8988T (cell line): ENCODE measurements around the gene ARHGEF17.

ENCODE experiments used
- DNase-seq: peaks from one replicate; pipeline ENCODE4 v3.0.0; 2011

The ARHGEF17 gene

DNA sequence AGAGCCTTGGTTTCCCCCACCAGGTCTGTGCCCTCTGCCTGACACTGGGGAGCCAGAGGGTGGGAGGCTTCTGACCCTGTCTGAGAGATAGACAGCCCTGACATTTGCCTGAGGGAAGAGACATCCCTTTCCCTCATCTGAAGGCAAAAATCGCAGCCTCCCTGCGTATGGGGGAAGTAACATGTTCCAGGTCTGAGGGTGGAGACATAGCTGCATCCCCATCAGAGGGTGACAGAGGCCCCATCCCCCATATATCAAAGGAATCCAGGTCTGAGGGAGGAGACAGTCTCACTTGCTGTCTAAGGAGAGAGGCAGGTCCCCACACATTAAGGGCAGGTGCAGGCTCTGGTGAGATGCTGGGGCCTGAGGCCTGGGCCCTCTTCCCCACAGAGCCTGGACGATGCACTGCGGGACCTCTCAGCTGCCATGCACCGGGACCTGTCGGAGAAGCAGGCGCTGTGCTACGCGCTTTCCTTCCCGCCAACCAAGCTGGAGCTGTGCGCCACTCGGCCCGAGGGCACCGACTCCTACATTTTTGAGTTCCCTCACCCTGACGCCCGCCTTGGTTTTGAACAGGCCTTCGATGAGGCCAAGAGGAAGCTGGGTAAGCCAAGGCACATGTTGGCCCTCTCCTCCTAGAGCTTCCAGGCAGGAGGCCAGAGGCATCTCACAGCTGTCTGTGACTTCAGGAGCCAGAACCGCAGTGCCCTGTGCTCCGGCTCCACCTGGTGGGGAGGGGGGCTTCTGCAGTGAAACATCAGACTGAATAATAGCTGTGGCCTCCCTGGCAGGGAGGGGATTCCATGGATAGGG is 52.1 kb downstream of the ARHGEF17 start:
- DNase-seq: peak; percentile 96

DNA sequence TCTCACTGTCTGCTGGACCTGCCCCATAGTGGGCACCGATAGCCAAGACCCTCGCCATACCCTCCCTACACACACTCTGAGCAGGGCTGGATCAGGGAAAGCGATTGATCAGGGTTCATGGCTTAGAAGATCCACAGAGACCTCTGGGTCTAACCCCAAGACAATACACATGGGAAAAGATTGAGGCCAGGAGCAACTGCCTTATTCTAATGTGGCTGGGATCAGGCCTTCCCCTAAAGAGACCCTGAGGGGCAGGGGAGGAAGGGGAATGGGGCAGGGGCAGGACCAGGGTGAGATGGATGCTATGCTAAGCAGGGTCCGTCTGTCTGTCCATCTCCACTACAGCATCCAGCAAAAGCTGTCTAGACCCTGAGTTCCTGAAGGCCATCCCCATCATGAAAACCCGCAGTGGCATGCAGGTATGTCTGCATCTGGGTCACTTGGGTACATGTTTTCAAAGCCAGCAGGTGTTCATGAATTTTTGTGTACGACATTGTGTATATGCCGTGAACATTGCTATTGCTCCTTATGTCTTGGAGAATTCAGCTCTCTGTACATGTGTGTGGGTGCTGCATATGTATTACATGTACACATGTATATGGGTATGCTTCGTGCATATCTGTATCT is 52.8 kb downstream of the ARHGEF17 start:
- DNase-seq: no peak

DNA sequence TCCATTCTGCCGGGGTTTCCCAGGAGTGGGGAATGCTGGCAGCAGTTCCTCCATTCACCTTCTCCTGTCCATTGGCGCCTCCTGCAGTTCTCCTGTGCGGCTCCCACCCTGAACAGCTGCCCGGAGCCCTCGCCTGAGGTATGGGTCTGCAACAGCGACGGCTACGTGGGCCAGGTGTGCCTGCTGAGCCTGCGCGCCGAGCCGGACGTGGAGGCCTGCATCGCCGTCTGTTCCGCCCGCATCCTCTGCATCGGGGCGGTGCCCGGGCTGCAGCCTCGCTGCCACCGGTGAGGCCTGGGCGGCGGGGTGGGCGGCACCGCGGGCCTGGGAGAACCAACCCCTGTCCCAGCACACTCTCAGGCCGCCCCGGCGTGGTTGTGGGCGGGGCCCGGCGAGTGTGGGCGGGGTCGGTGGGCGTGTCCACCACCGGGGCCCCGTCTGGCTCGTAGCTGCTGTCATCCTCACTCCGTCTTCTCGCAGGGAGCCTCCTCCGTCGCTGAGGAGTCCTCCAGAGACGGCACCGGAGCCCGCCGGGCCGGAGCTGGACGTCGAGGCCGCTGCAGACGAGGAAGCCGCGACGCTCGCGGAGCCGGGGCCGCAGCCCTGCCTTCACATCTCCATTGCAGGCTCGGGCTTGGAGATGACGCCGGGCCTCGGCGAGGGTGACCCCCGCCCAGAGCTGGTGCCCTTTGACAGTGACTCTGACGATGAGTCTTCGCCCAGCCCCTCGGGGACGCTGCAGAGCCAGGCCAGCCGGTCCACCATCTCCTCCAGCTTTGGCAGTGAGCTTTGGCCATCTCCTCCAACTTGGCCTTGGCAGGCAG is 54.1 kb downstream of the ARHGEF17 start:
- peak; percentile 72 for DNase-seq

DNA sequence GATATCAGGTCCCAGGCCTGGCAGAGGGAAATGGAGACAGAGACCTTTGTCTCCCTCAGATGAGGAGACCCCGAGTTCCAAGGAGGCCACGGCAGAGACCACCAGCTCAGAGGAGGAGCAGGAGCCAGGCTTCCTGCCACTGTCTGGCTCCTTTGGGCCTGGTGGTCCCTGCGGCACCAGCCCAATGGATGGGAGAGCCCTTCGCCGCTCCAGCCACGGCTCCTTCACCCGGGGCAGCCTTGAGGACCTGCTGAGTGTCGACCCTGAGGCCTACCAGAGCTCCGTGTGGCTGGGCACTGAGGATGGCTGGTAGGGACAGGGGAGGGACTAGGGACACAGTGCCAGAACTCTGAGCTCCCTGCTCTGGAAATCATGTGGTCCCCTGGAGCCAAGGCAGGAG is 55.1 kb downstream of the ARHGEF17 start:
- DNase-seq: no peak

DNA sequence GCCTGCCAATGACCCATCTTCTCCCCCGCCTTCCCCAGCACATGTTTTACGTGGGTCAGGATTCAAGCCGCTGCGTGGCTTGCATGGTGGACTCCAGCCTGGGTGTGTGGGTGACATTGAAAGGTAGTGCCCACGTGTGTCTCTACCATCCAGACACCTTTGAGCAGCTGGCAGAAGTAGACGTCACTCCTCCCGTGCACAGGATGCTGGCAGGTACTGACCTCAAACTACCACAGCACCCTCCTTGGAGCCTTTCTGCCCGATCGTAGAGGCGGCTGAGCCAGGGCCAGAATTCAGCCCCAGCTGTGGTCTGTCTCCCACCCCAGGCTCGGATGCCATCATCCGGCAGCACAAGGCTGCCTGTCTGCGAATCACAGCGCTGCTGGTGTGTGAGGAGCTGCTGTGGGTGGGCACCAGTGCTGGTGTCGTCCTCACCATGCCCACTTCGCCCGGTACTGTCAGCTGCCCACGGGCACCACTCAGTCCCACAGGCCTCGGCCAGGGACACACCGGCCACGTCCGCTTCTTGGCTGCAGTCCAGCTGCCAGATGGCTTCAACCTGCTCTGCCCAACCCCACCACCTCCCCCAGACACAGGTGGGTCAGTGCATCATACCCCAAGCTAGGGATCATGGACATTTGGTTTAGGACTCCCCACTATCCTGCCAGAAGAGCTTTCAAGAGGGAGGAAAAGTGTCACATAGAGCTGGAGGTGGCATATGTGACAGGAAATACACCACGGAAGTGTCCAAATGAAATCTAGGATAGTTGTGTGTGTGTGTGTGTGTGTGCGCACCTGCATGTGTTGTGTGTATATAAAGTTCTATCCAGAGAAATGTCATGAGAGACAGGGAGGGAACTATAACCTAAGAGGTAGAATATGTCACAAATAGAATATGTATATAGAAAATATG is 57.5 kb downstream of the ARHGEF17 start:
- DNase-seq: no peak

DNA sequence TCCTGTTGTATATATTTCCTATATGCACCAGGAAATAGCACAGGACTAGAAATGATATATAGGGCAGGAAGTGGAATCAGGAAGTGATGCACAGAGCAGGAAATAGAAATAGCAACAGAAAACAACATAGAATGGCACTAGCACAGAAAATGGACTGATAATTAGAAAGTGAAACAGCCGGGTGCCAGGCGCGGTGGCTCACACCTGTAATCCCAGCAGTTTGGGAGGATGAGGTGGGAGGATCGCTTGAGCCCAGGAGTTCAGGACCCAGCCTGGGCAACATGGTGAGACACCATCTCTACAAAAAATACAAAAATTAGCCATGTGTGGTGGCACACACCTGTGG is 58.2 kb downstream of the ARHGEF17 start:
- DNase-seq: no peak

DNA sequence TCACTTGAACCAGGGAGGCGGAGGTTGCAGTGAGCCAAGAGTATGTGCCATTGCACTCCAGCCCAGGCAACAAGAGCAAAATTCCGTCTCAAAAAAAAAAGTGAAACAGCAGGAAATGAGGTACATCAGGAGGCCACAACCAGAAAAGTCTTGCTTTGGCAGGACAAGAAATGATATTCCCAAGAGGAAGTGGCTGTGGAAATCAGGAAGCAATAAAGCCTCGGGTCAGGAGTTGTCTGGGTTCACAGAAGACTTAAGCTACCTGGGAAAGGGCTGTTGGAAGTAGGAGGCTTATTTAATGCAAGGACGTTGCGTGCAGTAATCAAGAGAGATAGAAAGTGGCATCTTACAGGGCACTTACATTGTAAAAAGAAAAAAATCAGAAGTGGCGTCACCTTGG is 58.9 kb downstream of the ARHGEF17 start:
- DNase-seq: no peak

DNA sequence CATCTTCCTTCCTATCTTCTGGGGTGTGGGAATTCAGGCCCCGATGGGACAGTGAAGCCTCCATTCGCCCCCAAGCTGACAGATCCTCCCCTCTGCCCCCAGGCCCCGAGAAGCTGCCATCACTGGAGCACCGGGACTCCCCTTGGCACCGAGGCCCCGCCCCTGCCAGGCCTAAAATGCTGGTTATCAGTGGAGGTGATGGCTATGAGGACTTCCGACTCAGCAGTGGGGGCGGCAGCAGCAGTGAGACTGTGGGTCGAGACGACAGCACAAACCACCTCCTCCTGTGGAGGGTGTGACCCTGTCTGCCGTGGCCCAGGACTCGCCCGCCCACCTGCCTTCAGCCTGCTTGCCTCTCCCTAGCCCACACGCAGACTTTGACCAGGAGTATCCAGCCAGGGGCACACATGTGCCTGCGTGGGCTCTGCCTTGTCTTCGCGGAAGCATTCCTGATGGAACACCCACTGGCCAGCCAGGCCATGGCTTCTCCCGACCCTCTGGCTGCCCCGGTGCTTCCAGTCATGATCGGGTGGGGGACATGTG is 59.5 kb downstream of the ARHGEF17 start:
- no peak for DNase-seq

DNA sequence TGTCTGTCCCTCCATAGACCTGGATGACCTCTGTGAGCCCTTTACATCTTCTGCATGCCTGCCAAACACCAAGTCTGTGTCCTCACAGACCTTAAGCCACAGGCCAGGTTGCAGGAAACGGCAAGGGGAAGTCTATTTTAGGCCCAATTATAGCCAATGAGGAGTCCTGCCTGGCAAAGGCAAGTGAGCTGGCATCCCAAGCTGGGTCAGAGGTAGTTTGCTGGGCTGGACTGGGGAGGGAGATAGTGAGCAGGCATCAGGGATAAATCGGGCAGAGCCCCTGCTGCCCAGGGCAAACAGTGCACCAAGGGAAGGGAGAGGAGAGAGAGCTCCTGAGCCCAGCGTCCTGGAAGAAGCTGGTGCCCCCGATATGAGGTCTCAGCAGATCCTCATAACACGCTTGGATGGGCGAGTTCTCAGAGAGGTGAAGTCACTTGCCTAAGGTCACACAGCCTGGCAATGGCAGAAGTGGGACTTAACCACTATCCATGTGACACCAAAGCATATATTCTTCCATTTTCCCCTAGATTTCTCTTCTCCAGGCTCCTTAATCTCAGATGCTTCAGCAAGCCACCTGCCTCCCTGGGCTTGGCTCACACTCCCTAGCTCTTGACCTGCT is 64.4 kb downstream of the ARHGEF17 start:
- peak; percentile 94 for DNase-seq

DNA sequence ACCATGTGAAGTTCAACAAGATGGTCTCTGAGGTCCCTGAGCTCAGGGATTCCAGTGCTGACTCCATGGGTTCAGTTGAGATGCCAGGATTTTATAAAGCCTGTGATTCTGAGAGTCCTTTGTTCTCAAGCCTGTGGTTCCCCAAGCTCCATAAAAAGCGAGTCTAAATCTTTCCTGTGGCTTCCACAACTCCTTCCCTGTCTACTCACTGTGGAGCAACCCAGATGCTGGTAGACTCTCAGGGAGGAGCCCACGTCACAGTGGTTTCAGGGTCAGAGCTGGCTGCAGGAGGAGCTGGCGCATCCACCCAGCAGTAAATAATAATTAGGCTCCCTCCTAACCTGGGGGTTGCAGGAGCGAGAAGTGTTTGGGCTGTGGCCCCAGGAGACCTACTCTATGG is 66.1 kb downstream of the ARHGEF17 start:
- no peak for DNase-seq

DNA sequence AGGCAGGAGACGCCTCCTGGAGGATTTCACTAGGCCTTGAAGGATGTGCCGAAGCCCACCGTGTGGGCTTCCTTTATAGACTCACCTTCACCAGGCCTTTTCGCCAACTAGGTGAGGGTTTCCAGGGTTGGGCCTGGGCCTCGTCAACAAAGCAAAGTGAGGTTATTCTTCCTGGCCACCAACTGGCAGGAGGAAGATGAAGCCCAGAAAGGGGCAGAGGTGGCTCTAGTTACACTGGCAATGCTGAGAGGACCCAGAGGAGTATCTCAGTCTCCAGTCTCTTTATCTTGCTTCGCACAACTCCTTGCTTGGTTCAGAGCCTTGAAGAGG is 67.7 kb downstream of the ARHGEF17 start:
- DNase-seq: no peak

DNA sequence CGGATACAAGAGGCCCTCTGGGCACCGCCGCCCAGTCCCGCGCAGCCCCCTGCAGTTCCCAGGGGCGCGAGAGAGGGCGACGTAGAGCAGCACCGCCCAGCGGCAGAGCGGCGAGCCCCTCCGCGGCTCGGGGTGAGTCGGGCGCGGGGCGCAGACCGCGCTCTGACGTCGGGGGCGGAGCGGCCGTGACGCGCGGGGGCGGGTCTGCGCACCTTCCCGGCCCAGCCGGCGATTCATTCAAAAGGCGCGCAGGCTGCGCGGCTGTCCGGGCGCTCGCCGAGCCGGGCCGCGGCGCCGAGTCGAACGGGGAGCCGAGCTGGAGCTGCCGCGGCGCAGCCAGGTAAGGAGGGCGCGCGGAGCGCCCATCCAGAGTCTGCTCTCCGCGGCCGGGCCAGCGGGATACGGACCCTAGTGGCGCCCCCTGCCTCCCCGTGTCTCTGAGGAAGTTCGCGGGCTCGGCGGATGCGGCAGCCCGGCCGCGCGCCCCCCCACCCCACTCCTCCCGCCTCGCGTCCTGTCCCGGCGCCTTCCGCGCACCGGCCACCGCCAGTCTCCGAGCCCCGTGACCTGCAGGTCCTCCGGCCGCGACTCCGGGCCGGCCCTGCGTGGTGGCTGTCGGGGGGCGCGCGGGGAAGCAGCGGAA is 68.2 kb downstream of the ARHGEF17 start, which contains the start of gene RELT:
TSS of gene RELT (plus strand) at position 240 of the 643 bp plus-strand sequence. CDS start 12,738 bp downstream, outside the sequence.
- DNase-seq: peak; percentile 100

DNA sequence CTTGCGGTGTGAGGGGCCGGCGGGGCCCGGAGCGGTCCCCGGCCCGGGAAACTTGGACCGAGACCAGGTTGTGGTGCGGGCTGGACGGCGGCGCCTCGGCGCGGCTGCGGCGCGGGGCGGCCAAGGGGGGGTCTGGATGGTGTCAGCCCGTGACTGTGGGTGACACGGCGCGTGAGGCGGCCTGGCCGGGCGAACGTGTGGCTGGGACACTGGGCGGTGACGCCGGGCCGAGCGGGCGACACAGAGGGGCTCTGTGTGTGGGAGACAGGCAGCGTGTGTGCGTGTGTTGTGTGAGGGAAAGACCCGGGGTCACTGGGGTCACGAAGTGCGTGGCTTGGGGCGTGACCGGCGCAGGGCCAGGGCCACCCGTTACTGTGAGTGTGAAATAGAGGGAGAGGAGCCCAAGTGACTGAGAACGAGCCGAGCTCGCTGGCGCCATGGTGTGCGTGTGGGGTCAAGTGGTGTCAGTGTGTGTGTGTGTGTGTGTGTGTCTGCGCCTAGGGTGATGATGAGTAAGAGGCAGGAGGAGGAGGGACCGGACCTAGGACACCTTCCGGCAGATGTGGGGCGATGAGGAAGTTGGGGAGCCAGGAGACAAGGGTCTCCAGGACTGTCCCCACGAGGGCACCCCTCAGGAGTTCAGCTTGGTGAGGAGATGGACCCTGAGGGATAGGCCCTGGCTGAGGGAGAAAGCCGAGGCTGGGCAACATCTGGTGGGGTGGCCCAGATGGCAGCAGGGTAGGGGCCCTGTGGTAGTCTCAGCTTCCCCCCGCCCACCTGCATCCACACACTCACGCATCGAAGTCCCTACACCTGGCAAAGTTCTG is 68.9 kb downstream of the ARHGEF17 start:
- peak; percentile 85 for DNase-seq

DNA sequence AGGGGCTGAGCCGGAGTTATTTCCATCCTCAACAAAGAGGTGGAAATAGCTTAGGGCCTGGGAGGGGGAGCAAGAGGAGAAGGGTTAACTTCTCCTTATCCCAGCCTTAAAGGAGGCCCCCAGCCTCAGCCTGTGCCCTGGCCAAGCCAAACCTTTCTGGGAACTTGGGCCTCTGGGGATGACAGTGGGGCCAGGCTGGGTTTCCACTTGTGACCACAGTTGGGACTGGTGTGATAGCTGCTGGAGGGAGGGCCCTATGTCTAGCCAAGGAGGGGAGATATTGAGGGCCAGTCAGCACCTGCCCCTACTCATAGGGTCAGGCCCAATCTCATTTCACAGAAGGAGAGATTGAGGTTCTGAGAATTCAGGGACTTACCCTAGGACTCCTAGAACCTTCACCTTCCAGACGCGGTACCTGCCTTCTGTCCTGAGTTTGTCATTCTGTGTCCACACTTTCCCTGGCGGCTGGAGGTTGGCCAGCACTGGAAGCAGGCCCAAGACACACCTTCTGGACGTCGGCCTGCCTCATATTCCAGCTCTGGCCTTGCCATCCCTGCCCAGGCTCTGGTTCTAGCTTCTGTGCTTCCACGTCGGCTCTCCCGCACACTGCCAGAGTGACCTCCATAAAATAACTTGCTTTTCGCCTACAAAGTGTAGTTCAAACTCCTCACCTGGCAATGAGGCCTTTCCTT is 71.3 kb downstream of the ARHGEF17 start:
- DNase-seq: no peak

DNA sequence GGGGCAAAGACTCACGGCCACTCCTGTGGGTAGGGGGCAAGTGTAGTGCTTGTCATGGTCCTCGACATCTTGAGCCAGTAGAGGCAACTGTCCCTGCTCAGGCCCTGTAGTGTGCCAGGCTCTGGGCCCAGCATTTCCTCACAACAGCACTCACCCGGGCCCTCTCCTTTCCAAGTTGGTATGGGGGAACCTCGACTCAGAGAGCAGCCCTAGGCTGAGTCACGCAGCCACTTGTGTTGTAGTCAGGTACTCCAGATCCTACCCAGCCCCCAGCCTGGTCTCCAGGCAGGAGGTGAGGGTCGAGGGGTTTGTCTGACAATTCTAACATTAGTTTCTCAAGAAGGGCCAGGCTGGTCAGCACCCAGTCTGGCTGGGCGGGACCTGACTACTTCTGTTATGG is 72.3 kb downstream of the ARHGEF17 start:
- DNase-seq: no peak

DNA sequence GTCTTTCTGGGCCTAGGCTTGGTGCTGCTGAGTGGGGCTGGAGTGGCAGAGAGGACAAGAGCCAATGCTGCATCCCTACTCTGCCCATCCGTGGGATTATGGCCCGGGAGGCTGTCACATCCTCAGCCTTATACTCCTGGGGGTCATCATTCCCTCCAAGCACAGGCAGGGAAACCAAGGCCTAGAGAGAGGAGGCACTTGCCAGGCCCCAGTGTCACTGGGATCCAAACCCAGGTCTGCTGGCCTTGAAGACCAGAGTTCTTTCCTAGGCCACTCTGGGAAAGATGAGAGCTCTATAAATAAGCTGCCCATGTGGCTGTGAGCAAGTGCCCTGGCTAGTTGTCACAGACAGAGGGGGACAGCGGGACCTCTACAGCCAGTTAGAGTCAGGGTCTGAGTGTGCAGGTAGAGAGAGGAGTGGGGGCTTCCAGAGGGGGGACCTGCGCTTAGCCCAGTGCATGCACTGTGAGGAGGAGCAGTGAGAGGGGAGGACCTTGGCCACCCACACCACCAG is 72.9 kb downstream of the ARHGEF17 start:
- DNase-seq: no peak

DNA sequence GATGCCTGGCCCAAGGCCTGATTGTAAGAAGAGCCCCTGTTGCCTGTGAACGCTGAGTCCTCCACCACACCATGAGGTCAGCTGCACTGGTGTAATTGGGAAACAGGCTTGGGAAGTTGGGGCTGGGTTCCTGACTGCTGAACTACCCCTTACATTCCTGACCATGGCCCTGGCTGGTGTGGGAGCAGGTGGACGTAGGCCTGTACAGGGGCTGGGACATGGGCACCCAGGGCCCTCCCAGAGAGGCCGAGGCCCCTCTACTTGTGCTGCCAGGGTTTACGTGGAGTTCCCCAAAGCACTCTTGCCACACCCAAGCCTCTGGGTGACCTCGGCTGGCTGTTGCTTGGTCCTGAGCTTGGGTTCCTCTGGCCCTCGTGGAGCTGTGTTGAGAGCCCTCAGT is 73.5 kb downstream of the ARHGEF17 start:
- DNase-seq: no peak

DNA sequence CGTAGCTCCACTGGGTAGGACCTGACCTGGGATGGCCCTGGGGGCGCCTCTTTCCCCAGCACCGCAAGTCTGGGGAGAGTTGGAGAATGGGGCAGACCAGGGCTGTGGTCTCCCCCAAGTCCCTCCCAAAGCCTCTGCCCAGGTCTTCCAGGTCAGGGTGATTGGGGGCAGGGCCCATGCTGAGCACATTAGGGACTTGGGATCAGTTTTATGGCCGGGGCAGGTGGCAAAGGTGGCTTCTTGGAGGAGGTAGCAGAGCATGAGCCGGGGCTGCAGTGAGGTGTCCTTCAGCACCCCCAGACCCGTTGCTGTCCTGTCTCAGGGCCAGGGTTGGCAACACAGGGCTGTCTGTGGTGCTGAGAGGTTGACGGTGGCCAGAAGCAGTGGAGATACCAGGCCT is 74.1 kb downstream of the ARHGEF17 start:
- no peak for DNase-seq

DNA sequence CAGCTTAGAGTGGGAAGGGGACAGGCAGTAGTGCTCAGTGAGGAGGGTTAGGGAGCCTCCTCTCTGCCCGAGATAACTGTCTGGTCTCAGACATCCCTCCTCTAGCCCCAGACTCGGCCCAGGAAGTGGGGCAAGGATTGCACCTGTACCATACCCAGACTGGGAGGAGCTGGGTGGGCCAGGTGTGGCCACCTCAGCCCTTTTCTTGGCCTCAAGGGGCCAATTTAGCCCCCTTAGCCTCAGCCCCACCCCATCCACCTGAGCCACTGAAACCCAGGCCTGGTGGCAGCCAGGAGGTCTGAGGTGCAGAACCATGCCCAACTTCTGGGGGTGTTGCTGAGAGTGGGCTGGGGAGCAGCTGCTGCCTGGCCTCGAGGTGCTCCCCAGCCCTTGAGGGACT is 74.7 kb downstream of the ARHGEF17 start:
- DNase-seq: no peak
